Measurements from ENCODE around the gene SH3D19. TPM values are rescaled to one million over a fixed set of nuclear protein-coding genes. Genes with fewer than 3 reads are reported as not detected.
"Not testable (repeated sequence)": the region's sequence is repeated elsewhere in the genome, so short reads cannot be mapped to it uniquely, and the experiment has no call there.

Gene SH3D19
- total RNA-seq, 2 donors from 2014 or later: 88.0 to 94.7 TPM

GRCh38 chr4:151095142-151095541, 230.3 kb downstream of the SH3D19 start:
- DNase-seq (no peak), ATAC-seq (no peak)
- intact Hi-C loops (cut with DNase I): no loop called here

GRCh38 chr4:151094290-151094751, 231.1 kb downstream of the SH3D19 start:
- ATAC-seq: no peak
- intact Hi-C loops (cut with DNase I): no loop called here

GRCh38 chr4:151093203-151093602, 232.2 kb downstream of the SH3D19 start:
- DNase-seq: no peak
- intact Hi-C loops (cut with DNase I): no loop called here

More at GRCh38 chr4:151094290-151094751, 231.1 kb downstream of the SH3D19 start:
- no peak for DNase-seq

GRCh38 chr4:151092488-151092887, 232.9 kb downstream of the SH3D19 start:
- DNase-seq: no peak
- intact Hi-C loops (cut with DNase I): no loop called here
- no peak for ATAC-seq

More at GRCh38 chr4:151093203-151093602, 232.2 kb downstream of the SH3D19 start:
- ATAC-seq: no peak

GRCh38 chr4:151091047-151091446, 234.4 kb downstream of the SH3D19 start:
- DNase-seq (no peak), ATAC-seq (no peak)
- intact Hi-C loops (cut with DNase I): no loop called here

GRCh38 chr4:151087467-151087866, 237.9 kb downstream of the SH3D19 start:
- ATAC-seq: no peak
- no peak for DNase-seq
- intact Hi-C loops (cut with DNase I): no loop called here

GRCh38 chr4:151077978-151078377, 247.4 kb downstream of the SH3D19 start:
- intact Hi-C loops (cut with DNase I); DNase-seq; ATAC-seq: not testable (repeated sequence)

GRCh38 chr4:151074416-151074916, 250.9 kb downstream of the SH3D19 start:
- DNase-seq (no peak), ATAC-seq (no peak)
- intact Hi-C loops (cut with DNase I): no loop called here

Other genes with a start within 250 kb of the SH3D19 start
- gene RPS3A, start 226.0 kb downstream of the SH3D19 start, total RNA-seq: 1,000 to 10,000 TPM; 1,101 to 1,193 TPM
- not detected for gene PRSS48, start 48.4 kb downstream of the SH3D19 start, total RNA-seq
- gene FHIP1A, start 83.6 kb upstream of the SH3D19 start, total RNA-seq: 10 to 100 TPM; 13.0 to 14.2 TPM

All from left cardiac atrium (tissue), 4 donors.